HG03139 (cell line): ENCODE measurements around the gene CTSA.
A peak's percentile ranks its signal among the peaks of the same experiment; 100 is the strongest.
"Not testable (repeated sequence)": the region's sequence is repeated elsewhere in the genome, so short reads cannot be mapped to it uniquely, and the experiment has no call there.

ENCODE experiments used
- ATAC-seq: cut with Tn5 transposase; IDR thresholded peaks from one replicate; pipeline ENCODE4 v1.9.1; 2021; ENCODE audit not compliant: unreplicated experiment

The CTSA gene

DNA sequence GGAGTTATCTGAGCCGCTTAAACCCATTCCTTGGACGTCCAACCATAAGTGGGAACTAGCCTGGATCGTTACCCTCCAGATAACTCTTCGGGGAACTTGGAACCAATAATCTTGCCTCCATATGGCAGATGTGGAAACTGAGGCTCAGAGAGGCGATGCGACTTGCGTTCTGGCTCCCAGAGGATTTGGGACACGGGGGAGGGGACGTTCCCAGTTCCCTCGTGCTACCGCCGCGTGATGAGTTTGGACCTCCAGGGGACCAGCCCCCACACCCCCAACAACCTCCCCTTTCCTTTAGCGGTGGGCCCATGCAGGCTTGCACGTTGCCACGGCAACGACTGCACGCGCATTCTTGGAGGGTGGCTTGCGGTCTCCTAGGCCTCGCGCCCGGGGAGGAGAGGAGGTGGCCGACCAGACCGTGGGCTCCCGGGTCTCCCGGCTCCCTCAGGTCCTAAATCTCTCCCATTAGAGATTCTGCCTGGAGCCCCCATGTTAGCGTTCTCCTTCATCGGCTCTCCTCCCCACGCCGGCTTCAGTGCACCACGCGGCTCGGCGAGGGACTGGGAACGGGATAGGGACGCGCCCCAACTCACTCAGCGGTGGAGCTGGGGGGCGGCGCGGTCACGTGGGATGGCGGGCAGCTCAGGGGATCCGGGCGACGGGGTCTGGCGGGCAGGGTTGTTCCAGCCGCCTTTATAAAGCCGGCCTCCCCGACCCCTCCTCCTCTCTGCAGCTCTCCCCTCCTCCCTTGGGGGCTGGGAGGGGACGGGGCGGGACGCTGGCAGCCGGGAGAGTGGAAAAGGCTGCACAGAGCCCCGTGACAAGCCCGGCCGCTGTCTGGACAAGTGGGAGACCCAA is 20.6 kb downstream of the CTSA start, which contains the start of gene PLTP:
TSS of gene PLTP (minus strand) at position 670 of the 858 bp plus-strand sequence. CDS start 703 bp downstream, outside the sequence.
- ATAC-seq = no peak

DNA sequence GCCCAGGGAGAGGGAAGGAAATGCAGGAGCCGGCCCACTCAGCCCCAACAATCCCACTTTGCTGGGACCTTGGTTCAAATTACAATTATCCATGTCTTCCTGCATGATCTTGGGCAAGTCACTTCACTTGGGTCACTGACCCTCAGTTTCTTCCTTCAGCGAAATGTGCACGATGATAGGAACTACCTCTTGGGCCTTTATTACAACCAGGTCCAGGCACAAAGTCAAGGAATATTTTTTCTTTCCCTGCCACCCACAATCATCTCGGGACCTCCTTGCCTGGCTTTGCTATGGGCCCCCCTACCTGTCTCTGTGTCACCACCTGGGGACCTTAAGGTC is 21.2 kb downstream of the CTSA start:
- no peak for ATAC-seq

DNA sequence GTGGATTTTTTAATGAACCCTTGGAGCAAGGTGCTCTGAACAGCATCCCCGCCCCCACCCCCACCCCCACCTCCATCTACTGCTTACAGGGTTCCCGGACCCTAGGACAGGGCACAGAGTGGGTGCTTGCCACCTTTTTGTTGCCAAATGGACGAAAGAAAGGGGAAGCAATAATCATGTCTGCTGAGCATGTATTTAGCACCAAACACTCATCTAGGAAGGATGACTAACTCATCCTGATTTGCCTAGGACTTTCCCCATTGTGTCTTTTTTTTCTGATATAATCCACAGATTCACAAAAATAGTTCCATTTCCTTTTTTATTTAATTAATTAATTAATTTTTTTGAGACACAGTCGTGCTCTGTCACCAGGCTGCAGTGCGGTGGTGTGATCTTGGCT is 22.0 kb downstream of the CTSA start:
- no peak for ATAC-seq

GRCh38 chr20:45917790-45918141 is 26.6 kb downstream of the CTSA start:
- ATAC-seq = no peak

DNA sequence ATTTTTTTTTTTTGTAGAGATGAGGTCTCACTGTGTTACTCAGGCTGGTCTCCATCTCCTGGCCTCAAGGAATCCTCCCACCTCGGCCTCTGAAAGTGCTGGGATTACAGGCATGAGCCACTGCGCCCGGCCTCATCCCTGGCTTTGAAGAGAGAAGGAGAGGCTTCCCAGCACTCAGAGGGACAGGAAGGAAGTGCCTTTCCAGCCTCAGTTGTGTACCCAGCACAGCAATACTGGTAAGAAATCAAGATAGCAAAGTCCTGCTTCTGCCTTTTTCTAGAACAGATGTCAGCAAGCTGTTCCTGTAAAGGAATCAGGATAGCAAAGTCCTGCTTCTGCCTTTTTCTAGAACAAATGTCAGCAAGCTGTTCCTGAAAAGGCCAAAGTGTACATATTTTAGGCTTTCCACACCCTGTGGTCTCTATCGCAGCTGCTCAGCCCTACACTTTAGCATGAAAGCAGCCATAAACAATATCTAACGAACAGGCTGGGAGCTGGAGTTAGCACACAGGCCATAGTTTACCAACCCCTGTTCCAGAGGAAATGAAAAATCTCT is 27.1 kb downstream of the CTSA start:
- ATAC-seq = no peak

GRCh38 chr20:45918779-45919537 is 27.8 kb downstream of the CTSA start:
- no peak for ATAC-seq

GRCh38 chr20:45919542-45920399 is 28.6 kb downstream of the CTSA start:
- no peak for ATAC-seq

DNA sequence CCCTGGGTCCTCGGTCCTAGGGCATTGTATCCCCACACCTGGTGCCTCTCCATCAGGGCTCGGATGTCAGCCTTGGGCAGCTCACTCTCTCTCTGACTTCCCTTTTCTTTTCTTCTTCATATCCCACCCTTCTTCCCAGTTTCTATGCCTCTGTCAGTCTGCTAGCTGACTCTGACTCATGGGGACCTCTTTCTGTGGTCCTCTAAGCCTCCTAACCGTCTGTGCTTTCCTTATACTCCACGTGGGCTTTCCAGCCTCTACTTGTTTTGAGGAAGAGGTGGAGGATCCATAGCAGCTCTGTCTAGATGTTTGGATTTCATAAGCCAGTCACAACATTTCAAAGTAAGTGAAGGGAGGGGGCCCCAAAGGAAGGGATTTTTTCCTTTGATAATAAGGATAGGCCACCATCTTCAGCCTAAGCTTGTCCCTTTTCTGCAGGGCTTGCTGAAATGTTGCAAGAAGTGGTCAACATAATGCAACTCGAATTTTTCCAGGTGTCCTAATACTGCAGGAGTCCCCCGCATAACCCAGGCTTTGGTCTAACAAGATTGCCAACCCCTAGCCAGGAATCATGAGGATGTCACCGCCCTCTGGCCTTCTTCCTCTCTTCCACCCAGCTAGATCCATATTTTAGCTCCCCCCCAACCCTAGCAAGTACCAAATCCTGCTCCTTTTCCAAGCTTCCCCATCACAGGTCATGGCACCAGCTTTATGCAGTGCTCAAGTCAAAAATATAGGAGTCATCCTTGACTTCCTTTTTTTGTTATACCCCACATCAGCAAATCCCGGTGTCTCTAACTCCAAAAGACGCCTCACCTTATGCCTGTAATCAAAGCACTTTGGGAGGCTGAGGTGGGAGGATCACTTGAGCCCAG is 29.6 kb downstream of the CTSA start:
- ATAC-seq = no peak

DNA sequence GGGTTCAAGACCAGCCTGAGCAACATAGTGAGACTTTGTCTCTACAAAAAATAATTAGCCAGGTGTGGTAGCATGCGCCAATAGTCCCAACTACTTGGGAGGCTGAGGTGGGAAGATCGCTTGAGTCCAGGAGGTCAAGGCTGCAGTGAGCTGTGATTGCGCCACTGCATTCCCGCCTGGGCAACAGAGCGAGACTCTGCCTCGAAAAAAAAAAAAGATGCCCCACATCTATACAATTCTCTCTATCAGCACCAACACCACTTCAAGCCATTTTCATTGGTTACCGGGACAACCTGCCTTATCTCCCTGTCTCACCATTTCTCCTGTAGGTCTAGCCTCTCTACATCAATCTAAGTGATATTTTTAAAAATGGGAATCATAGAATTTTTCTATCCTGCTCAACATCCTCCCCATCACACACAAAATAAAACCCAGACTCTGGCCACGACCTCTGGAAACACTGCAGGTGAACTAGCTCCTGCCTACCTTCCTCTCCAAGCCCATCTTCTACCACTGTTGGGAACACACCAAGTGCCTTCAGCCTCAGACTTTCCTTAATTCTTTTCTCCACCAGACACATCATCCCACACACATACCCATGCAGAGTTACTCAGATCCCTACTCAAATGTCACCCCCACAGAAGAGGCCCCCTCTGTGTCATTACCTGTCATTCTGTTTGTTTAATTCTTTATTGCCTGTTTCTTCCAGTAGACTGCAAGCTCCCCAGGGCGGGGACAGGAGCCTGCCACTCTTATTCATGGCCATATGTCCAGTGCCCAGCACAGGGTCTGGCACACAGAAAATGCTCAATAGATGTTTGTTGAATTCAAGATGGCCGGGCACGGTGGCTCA is 30.4 kb downstream of the CTSA start:
- ATAC-seq = no peak

DNA sequence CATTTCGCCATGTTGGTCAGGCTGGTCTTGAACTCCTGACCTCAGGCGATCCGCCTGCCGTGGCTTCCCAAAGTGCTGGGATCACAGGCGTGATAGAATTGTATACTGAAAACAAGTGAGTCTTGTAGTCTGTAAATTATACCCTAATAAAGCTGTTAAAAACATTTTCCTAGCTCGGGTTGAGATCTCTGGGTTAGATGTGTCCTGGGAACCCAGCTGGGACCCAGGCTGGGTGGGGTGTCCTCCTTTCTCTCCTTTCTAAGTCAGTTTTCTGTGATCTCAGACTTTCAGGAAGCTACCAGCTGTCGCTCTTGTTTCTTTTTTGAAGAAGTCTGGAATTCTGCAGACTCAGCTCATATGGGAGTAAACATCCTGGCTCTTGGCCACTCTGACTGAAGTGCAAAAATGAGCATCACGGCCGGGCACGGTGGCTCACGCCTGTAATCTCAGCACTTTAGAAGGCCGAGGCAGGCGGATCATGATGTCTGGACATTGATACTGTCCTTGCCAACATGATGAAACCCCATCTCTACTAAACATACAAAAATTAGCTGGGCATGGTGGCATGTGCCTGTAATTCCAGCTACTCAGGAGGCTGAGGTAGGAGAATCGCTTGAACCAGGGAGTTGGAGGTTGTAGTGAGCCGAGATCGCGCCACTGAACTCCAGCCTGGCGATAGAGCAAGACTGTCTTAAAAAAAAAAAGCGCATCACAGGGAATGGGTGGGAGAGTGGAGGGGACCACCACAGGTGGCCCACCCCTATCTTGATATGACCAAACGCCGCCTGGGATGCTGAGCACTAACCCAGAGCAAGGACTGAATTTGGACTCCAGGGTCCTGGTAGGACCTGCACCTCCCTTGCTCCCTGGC is 33.5 kb downstream of the CTSA start:
- ATAC-seq = no peak

DNA sequence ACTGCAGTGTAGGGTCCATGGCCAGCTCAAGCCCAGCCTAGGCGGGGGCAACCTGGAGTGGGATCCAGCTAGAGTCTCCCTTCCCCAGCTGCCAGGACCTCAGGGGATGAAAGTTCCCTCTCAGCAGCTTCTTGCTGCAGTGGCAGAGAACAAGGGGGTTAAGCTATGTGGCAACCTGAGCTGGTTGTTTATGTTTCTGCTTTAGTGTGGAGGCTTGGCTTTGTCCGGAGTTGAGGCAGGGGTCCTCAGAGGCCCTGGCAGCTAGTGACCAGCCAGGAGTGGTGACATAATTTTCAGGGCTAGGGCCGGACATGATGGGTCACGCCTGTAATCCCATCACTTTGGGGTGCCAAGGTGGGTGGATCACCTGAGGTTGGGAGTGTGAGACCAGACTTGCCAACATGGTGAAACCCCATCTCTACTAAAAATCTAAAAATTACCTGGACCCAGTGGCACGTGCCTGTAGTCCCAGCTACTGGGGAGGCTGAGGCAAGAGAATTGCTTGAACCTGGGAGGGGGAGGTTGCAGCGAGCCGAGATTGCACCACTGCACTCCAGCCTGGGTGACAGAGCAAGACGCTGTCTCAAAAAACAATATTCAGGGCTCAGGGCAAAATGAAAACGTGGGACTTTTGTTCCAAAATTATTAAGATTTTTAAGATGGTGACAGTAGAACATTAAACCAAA is 34.8 kb downstream of the CTSA start:
- no peak for ATAC-seq

GRCh38 chr20:45926731-45927070 is 35.6 kb downstream of the CTSA start:
- ATAC-seq = no peak

DNA sequence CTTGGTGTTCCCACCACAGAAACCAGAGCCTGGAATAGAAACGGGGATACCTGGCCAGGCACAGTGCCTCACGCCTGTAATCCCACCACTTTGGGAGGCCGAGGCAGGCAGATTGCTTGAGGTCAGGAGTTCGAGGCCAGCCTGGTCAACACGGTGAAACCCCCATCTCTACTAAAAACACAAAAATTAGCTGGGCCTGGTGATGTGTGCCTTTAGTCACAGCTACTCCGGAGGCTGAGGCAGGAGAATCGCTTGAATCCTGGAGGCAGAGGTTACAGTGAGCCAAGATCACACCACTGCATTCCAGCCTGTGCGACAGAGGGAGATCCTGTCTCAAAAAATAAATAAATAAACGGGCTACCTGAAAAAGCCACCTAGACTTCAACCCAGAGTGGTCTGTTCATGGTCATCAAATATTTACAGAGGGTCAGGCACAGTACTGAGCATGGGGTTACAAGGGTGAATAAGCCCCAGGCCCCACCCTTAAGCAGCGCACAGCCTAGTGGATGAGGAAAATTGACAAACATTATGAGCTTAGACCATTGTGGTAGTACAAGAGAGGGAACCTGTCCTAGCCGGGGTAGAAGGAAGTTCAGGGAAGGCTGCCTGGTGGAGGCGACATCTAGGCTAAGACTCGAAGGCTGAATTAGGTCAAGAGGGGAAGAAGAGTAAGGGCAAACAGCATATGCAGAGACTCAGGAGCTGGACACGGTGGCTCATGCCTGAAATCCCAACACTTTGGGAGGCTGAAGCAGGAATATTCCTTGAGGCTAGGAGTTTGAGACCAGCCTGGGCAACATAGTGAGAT is 36.1 kb downstream of the CTSA start:
- ATAC-seq = no peak

DNA sequence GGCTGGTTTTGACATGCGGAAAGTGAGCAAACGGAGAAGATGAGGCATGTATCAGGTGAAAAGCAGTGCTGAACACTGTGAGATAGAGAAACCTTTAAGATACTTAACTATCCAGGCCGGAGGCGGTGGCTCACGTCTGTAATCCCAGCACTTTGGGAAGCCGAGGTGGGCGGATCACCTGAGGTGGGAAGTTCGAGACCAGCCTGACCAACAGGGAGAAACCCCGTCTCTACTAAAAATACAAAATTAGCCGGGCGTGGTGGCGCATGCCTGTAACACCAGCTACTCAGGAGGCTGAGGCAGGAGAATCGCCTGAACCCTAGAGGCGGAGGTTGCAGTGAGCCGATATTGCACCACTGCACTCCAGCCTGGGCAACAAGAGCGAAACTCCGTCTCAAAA is 40.5 kb downstream of the CTSA start:
- not testable (repeated sequence) for ATAC-seq

GRCh38 chr20:45933266-45934045 is 42.3 kb downstream of the CTSA start:
- ATAC-seq = no peak

DNA sequence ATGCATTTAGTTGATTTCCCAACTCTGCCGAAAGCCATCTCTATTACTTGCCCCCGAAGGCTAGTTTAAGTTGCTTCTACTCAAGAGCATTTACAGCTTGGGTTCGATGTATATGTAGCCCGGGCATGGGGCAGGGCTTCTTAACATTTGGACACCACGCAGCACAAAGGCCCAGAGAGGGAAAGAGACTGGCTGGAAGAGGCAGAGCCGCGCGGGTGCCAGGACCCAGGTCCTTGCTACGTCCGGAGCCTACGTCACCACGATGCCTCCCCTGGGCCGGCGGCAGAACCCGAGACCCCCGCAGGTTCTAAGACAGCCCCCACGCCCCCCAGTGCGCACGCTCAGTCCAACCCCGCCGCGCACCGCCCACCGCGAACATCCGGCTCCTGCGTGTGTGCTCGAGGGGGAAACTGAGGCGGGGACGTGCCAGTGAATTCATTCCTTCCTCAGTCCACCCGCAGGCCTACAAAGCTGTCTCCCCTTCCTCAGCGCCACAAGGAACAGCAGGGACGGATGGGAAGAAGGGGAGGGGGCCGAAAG is 43.0 kb downstream of the CTSA start:
- peak; percentile 7 for ATAC-seq
